ENCODE measurements around the gene ADAMTS7. TPM values are rescaled to one million over a fixed set of nuclear protein-coding genes. Genes with fewer than 3 reads are reported as not detected.
"Not testable (repeated sequence)": the region's sequence is repeated elsewhere in the genome, so short reads cannot be mapped to it uniquely, and the experiment has no call there.

ADAMTS7 gene
- total RNA-seq, 4 donors from 2014 or later, result 0.59 to 2.1 (median 0.60) TPM

GRCh38 chr15:78751602-78751979 lies 59.7 kb downstream of the ADAMTS7 start:
- no peak overlapping the region for H3K4me3 ChIP-seq (ENCODE audit: low read depth, poor library complexity, severe bottlenecking)
- WGBS, 2 donors, result 73 to 78% methylated on average over 13 of the region's 13 CpGs
- intact Hi-C loops (cut with DNase I; ENCODE audit: low total_unique reads), result no loop called here
- no peak for TF ChIP-seq CTCF (IDR thresholded peaks at IDR 0.05)
- no peak for TF ChIP-seq POLR2A (IDR thresholded peaks at IDR 0.05)
- peak in 1 of 2 donors; percentile 78 for DNase-seq (ENCODE audit: low spot score in 2 of 2)

- 3 to 11% methylated on average over 18 to 21 of the region's 28 CpGs for WGBS, 2 donors
- H3K4me3 ChIP-seq (ENCODE audit: low read depth, poor library complexity, severe bottlenecking); intact Hi-C loops (cut with DNase I; ENCODE audit: low total_unique reads): not testable (repeated sequence)
- peak; percentile 79 to 98 for DNase-seq (ENCODE audit: low spot score in 2 of 2)
Observed at GRCh38 chr15:78750974-78751601, 60.2 kb downstream of the ADAMTS7 start.

GRCh38 chr15:78750566-78750965 lies 60.7 kb downstream of the ADAMTS7 start:
- DNase-seq (ENCODE audit: low spot score in 2 of 2), result peak in 1 of 2 donors; percentile 78
- 34 to 45% methylated on average over 6 to 7 of the region's 7 CpGs for whole genome bisulfite sequencing, 2 donors
- no peak overlapping the region for H3K4me3 ChIP-seq (ENCODE audit: low read depth, poor library complexity, severe bottlenecking)
- intact Hi-C loops (cut with DNase I; ENCODE audit: low total_unique reads), result no loop called here
- TF ChIP-seq POLR2A (IDR thresholded peaks at IDR 0.05) (no peak), CTCF (IDR thresholded peaks at IDR 0.05) (no peak)

GRCh38 chr15:78749831-78750230 lies 61.4 kb downstream of the ADAMTS7 start:
- H3K4me3 ChIP-seq (ENCODE audit: low read depth, poor library complexity, severe bottlenecking), result no peak overlapping the region
- intact Hi-C loops (cut with DNase I; ENCODE audit: low total_unique reads), result no loop called here
- TF ChIP-seq POLR2A (IDR thresholded peaks at IDR 0.05), result no peak
- TF ChIP-seq CTCF (IDR thresholded peaks at IDR 0.05), result no peak
- 90 to 96% methylated on average over 13 to 17 of the region's 17 CpGs for WGBS, 2 donors
- peak in 1 of 2 donors; percentile 74 for DNase-seq (ENCODE audit: low spot score in 2 of 2)

- DNase-seq (ENCODE audit: low spot score in 2 of 2), result peak in 1 of 2 donors; percentile 34
- intact Hi-C loops (cut with DNase I; ENCODE audit: low total_unique reads); H3K4me3 ChIP-seq (ENCODE audit: low read depth, poor library complexity, severe bottlenecking): not testable (repeated sequence)
- WGBS, 2 donors, result 79 to 81% methylated on average over 7 of the region's 7 CpGs
Observed at GRCh38 chr15:78747877-78748276, 63.4 kb downstream of the ADAMTS7 start.

- peak in 1 of 2 donors; percentile 10 for DNase-seq (ENCODE audit: low spot score in 2 of 2)
- 75 to 82% methylated on average over 4 of the region's 4 CpGs for WGBS, 2 donors
- intact Hi-C loops (cut with DNase I; ENCODE audit: low total_unique reads); H3K4me3 ChIP-seq (ENCODE audit: low read depth, poor library complexity, severe bottlenecking): not testable (repeated sequence)
Observed at GRCh38 chr15:78741674-78742073, 69.6 kb downstream of the ADAMTS7 start.

- intact Hi-C loops (cut with DNase I; ENCODE audit: low total_unique reads), result no loop called here
Observed at GRCh38 chr15:78740904-78741274, 70.4 kb downstream of the ADAMTS7 start.

More at GRCh38 chr15:78740904-78741274, 70.4 kb downstream of the ADAMTS7 start:
- TF ChIP-seq CTCF (IDR thresholded peaks at IDR 0.05) (no peak), POLR2A (IDR thresholded peaks at IDR 0.05) (no peak)
- 71 to 77% methylated on average over 7 of the region's 7 CpGs for WGBS, 2 donors
- no peak overlapping the region for H3K4me3 ChIP-seq (ENCODE audit: low read depth, poor library complexity, severe bottlenecking)
- DNase-seq (ENCODE audit: low spot score in 2 of 2), result peak in 1 of 2 donors; percentile 40
